HepG2 (cell line): ENCODE results near the gene PEX3.

ENCODE experiments used
- POLR2A ChIP-seq, 2 experiments: IDR thresholded peaks; 2 replicates each; pipeline ENCODE4 v1.6.1; 2011; ENCODE audit warnings: low read depth in 2 of 2, low read length in 2 of 2, mild to moderate bottlenecking in 1 of 2, moderate library complexity in 1 of 2; ENCODE audit not compliant: insufficient read depth in 1 of 2
- ZNF253 ChIP-seq: sonication (generic); formaldehyde crosslinking; IDR thresholded peaks from 2 replicates; pipeline ENCODE4 v1.8.0; 2022; ENCODE audit warnings: mild to moderate bottlenecking, missing genetic modification reagents, borderline replicate concordance
- ZNF543 ChIP-seq: sonication (generic); formaldehyde crosslinking; IDR thresholded peaks from 2 replicates; pipeline ENCODE4 v1.4.0; 2020; ENCODE audit warnings: mild to moderate bottlenecking, missing genetic modification reagents
- ZNF589 ChIP-seq: sonication (generic); formaldehyde crosslinking; conservative IDR thresholded peaks from 2 replicates; pipeline ENCODE4 v1.8.0; 2022; ENCODE audit warnings: mild to moderate bottlenecking, moderate library complexity, missing genetic modification reagents
- ZNF674 ChIP-seq: sonication (generic); formaldehyde crosslinking; IDR thresholded peaks from 2 replicates; pipeline ENCODE4 v1.5.0; 2020; ENCODE audit warnings: low read depth, mild to moderate bottlenecking, missing genetic modification reagents
- TF ChIP-seq, protein P1 (sequence below): sonication (generic); formaldehyde crosslinking; IDR thresholded peaks from 2 replicates; pipeline ENCODE4 v1.4.0; 2020; ENCODE audit warnings: missing genetic modification reagents, mild to moderate bottlenecking, borderline replicate concordance
- TF ChIP-seq, protein P2 (sequence below): IDR thresholded peaks from 2 replicates; pipeline ENCODE4 v1.6.1; 2012; ENCODE audit warnings: inconsistent platforms

DNA sequence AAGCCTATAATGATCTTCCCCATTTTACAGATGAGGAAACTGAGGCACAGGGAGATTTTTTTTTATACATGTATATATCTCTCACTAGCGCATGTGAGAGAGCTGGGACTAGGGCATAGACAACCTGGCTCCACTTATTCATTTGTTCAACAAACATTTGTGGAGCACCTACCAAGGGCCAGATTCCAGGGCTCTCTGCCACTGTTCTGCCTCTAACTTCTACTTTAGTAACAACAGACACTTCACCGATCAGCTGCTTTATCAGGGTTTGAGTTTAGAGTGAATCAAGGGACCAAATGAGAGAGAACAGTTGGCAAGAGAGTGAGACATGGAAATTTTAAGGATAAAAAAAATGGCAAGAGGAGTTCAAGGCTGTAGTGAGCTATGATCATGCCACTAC is 7.5 kb upstream of the PEX3 start:
- TF ChIP-seq ZNF543 (CRISPR knock-in tag) (no peak), ZNF253 (CRISPR knock-in tag) (no peak), POLR2A (IDR thresholded peaks at IDR 0.05; ENCODE audit: insufficient read depth in 1 of 2, low read depth in 2 of 2, low read length in 2 of 2) (no peak), ZNF589 (CRISPR knock-in tag) (no peak), ZNF674 (CRISPR knock-in tag) (no peak)
- TF ChIP-seq, protein P1, sequence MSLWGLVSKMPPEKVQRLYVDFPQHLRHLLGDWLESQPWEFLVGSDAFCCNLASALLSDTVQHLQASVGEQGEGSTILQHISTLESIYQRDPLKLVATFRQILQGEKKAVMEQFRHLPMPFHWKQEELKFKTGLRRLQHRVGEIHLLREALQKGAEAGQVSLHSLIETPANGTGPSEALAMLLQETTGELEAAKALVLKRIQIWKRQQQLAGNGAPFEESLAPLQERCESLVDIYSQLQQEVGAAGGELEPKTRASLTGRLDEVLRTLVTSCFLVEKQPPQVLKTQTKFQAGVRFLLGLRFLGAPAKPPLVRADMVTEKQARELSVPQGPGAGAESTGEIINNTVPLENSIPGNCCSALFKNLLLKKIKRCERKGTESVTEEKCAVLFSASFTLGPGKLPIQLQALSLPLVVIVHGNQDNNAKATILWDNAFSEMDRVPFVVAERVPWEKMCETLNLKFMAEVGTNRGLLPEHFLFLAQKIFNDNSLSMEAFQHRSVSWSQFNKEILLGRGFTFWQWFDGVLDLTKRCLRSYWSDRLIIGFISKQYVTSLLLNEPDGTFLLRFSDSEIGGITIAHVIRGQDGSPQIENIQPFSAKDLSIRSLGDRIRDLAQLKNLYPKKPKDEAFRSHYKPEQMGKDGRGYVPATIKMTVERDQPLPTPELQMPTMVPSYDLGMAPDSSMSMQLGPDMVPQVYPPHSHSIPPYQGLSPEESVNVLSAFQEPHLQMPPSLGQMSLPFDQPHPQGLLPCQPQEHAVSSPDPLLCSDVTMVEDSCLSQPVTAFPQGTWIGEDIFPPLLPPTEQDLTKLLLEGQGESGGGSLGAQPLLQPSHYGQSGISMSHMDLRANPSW (CRISPR knock-in tag), result no peak
- TF ChIP-seq, protein P2, sequence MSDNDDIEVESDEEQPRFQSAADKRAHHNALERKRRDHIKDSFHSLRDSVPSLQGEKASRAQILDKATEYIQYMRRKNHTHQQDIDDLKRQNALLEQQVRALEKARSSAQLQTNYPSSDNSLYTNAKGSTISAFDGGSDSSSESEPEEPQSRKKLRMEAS, result no peak
